GM12874 (cell line): ENCODE data around the gene VTA1.

Experiments used
- CTCF ChIP-seq: IDR thresholded peaks from 2 replicates; pipeline ENCODE4 v1.5.1; 2011; ENCODE audit warnings: low read depth, mild to moderate bottlenecking, control low read depth, low read length, moderate library complexity; ENCODE audit not compliant: insufficient read depth

Gene VTA1

DNA sequence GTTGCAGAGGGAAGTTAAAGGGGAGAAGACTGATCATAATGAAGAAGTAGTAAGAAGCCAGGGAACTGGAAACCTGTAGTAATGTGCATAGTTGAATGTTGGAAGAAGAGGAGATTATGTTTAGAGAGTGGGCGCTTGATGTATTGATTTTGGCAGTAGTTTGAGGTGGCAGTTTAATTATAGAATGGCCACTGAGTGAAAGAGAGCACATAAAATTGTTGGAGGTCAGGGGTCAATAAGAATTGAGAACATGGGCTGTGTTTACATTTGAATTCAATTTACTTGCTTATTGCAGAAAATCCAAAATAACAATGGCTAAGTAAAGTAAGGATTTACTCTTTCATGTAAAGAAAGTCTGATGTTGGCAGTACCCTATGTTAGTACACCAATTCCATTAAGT is 15.7 kb downstream of the VTA1 start:
- no peak for TF ChIP-seq CTCF

GRCh38 chr6:142165227-142165626 is 18.2 kb downstream of the VTA1 start:
- no peak for TF ChIP-seq CTCF

GRCh38 chr6:142167071-142167470 is 20.0 kb downstream of the VTA1 start:
- TF ChIP-seq CTCF = no peak

DNA sequence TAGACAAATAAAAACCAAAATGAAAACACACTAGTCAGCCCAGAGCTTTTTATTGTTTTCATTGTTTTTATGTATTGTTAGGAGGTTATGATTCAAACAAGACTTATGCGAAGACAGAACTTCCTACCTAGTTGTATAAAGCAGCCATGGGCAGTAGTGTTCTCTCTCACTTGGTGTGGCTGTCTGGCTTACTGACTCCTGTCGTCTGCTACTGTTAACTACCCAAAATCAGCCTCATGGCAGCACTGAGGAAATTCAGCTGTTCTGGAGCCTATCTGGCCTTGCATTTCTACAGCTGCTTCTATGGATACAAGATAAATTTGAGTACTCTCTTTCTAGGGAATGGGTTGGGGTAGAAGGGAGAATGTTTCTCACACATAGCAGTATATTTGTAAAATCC is 20.4 kb downstream of the VTA1 start:
- no peak for TF ChIP-seq CTCF

DNA sequence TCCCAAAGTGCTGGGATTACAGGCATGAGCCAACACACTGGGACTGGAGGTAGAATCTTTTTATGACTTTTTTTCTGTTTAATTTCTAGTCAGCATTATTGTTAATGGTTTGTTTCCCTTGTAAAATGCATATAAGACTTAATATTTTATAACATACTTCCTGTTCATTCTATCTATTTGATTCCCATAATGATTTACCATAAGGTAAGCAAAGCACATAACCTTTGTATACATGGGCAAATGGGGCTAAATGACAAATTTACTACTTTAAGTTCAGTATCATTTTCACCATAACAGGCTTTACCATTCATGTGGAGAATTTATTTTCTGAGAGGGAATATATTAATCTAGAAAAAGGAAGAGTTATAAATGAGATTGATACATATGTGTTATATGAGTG is 24.3 kb downstream of the VTA1 start:
- no peak for TF ChIP-seq CTCF

DNA sequence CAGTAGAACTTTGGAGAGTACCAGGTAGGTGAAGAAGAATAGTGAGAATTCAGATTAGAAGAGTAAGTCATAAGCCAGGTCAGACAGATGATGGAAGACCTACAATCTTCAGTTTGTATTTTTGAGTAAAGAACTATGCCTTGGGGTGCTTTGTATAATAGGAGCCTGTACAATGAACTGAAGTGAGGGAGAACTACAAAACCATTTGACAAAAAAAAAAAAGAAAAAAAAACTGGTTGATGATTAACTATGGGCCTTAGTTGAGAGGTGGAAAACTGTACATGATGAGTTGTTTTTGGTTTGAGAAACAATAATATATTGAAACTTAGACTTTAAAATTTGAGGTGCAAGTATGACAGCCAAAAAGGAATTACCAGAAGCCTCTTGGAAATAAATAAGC is 25.7 kb downstream of the VTA1 start:
- TF ChIP-seq CTCF = no peak

DNA sequence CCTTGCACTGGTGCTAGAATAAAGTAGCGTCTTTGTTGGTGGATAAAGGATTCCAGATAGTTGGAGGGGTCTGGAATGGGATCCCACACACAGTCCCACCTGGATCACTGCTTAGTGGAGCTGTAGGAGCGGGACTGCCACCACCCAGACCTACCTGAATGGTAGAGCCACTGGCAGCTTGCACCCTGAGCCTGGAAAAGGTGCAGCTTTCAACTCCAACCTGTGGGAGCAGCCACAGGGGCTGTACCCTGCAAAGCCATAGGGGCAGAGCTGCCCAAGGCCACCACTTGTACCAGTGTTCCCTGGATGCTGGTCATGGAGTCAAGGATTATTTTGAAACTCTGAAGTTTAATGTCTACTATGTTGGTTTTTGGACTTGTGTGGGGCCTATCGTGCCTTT is 26.9 kb downstream of the VTA1 start:
- no peak for TF ChIP-seq CTCF

GRCh38 chr6:142174703-142175102 is 27.6 kb downstream of the VTA1 start:
- TF ChIP-seq CTCF = no peak
